ENCODE data around the gene B4GALT7.

The B4GALT7 gene

DNA sequence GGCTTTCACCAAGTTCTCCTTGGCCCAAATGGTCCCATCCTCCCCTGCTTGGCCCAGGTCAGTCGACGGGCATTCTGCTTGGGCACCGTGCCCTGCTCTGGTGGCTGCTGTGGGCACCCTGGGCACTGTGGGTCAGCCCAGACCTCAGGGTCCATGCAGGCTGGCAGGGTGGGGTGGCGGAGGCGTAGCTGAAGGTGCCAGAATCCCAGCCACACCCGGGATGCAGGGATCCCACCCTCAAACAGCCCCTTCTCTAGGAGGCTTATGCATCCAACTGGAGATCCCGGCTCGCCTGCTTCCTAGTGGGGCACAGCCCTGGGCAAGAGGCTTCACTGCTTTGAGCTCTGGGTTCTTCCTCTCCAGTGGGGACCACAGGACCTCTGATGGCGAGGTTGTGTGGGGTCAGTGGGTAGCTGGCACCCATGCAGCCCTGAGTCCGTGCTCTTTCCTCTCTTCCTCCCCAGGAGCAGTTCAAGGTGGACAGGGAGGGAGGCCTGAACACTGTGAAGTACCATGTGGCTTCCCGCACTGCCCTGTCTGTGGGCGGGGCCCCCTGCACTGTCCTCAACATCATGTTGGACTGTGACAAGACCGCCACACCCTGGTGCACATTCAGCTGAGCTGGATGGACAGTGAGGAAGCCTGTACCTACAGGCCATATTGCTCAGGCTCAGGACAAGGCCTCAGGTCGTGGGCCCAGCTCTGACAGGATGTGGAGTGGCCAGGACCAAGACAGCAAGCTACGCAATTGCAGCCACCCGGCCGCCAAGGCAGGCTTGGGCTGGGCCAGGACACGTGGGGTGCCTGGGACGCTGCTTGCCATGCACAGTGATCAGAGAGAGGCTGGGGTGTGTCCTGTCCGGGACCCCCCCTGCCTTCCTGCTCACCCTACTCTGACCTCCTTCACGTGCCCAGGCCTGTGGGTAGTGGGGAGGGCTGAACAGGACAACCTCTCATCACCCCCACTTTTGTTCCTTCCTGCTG, 9.4 kb downstream of the B4GALT7 start:
- Histone ChIP-seq H3K27ac (no peak overlapping the region), H3K4me1 (peaks cover 0 to 12% (median 7%) of the 10 kb centered on the region in 4 donors), H3K4me3 (no peak overlapping the region), H3K27me3 (no peaks in the 10 kb centered on the region), H3K9me3 (no peaks in the 10 kb centered on the region), H3K36me3 (peaks cover 0 to 56% (median 8%) of the 10 kb centered on the region in 3 donors)
- intact Hi-C loops (cut with DNase I; ENCODE audit: low total_unique reads): no loop called here
- TF ChIP-seq, protein P1, sequence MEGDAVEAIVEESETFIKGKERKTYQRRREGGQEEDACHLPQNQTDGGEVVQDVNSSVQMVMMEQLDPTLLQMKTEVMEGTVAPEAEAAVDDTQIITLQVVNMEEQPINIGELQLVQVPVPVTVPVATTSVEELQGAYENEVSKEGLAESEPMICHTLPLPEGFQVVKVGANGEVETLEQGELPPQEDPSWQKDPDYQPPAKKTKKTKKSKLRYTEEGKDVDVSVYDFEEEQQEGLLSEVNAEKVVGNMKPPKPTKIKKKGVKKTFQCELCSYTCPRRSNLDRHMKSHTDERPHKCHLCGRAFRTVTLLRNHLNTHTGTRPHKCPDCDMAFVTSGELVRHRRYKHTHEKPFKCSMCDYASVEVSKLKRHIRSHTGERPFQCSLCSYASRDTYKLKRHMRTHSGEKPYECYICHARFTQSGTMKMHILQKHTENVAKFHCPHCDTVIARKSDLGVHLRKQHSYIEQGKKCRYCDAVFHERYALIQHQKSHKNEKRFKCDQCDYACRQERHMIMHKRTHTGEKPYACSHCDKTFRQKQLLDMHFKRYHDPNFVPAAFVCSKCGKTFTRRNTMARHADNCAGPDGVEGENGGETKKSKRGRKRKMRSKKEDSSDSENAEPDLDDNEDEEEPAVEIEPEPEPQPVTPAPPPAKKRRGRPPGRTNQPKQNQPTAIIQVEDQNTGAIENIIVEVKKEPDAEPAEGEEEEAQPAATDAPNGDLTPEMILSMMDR (IDR thresholded peaks at IDR 0.05): no peak
- DNase-seq: no peak

DNA sequence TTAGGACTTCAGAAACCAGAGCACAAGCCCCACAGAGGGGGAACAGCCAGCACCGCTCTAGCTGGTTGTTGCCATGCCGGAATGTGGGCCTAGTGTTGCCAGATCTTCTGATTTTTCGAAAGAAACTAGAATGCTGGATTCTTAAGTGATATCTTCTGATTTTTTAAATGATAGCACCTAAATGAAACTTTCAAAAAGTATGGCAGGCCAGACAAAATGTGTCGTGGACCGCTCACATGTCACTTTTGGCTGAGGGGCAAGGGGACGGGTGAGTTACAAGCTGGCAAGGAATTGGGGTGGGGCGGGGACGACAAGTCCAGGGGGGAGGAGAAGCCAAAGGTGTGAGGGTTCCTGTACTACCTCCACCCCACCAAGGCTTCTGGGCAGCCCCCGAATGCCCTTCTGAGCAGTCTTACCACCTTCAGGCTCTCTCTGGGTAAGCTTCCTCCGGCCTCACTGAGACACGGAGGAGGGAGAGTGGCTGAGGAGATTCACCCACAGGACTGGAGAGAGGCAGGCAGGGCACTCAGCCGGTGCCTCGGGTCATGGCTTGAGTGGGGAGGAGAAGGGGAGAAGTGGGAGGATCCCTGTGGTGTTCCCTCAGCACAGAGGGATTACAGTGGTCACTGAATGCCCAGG, 10.3 kb downstream of the B4GALT7 start:
- no peak overlapping the region for H3K4me3 ChIP-seq
- H3K27ac ChIP-seq: no peak overlapping the region

DNA sequence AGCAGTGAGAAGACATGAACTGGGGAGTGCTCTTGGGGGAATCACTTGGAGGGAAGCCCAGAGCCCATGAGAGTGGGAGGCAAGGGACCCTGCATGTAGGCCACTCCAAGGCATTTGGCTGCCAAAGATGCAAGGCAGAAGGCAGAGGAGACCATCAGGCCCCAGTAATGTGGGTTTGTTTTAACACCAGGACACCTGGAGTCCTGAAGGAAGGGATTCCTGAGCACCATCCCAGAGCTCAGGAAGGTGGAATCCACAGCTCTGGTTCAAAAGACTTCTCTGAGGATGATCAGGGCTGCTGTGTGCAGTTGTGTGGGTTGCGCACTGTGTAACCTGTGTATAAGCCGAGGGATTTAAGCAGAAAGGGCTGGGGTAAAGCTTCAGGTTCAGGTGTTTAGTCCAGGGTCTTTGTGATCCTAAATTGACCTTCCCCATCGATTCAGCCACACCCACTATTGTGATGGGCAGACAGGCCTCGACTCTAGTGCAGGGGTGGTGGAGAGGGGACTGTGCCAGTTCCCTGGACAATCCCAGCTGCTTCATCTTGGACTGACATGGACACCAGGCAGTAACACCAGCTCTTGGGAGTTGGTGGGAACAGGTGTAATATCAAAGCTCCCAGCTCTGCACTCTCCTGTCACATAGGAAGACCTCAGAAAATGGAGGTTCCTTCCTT, 11.0 kb downstream of the B4GALT7 start:
- intact Hi-C loops (cut with DNase I; ENCODE audit: low total_unique reads): no loop called here

More for the DNA sequence above, 10.3 kb downstream of the B4GALT7 start:
- TF ChIP-seq, protein P1 (IDR thresholded peaks at IDR 0.05): no peak
- no peak for DNase-seq
- H3K36me3 ChIP-seq: peaks cover 0 to 47% (median 8%) of the 10 kb centered on the region in 3 donors
- intact Hi-C loops (cut with DNase I; ENCODE audit: low total_unique reads): no loop called here
- no peaks in the 10 kb centered on the region for H3K27me3 ChIP-seq
- peaks cover 0 to 12% (median 7%) of the 10 kb centered on the region in 4 donors for H3K4me1 ChIP-seq
- H3K9me3 ChIP-seq: no peaks in the 10 kb centered on the region

DNA sequence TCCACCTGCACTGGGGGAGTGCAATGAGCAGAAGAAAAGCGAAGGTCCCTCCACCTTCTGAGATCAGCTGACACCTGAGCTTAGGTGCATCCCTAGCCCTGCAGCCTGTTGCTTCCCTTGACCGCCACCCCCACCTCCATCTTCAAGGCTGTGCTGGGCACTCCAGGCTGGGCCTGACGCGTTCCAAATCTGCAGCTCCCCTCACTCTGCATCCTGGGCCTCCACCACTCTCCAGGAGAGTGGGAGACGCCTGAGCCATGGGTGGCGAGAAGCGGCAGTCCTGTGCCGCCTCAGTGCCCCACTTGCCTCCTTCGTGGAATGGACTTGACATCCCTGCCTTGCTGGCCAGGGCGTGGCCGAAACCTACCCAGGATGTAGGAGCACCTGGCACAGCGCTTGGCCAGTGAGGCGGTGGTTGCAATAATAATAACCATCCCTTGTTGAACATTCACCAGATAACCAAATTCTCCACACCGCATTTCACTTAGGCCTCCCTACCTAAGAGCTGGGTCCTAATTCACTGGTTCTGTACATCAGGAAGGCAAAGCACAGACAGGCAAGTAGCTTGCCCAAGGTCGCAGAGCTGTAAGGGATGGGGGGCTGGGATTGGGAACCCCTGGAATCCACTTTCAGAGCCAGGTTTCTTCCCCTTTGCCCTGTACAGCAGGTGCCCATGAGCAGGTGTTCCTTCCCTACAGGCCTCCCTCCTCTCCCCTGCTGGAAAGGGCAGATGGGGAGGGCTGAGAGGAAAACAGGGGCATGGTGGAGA, 11.7 kb downstream of the B4GALT7 start:
- H3K4me3 ChIP-seq: no peak overlapping the region
- H3K4me1 ChIP-seq: peaks cover 0 to 12% (median 7%) of the 10 kb centered on the region in 4 donors
- H3K9me3 ChIP-seq: no peaks in the 10 kb centered on the region
- no peaks in the 10 kb centered on the region for H3K27me3 ChIP-seq
- no peak for DNase-seq
- TF ChIP-seq, protein P1 (IDR thresholded peaks at IDR 0.05): no peak
- H3K27ac ChIP-seq: no peak overlapping the region
- H3K36me3 ChIP-seq: peaks cover 0 to 39% (median 0%) of the 10 kb centered on the region in 3 donors
- intact Hi-C loops (cut with DNase I; ENCODE audit: low total_unique reads): no loop called here

More for the DNA sequence above, 11.0 kb downstream of the B4GALT7 start:
- H3K4me1 ChIP-seq: peaks cover 0 to 12% (median 7%) of the 10 kb centered on the region in 4 donors
- no peak for DNase-seq
- no peak overlapping the region for H3K4me3 ChIP-seq
- TF ChIP-seq, protein P1 (IDR thresholded peaks at IDR 0.05): no peak
- H3K27ac ChIP-seq: no peak overlapping the region
- H3K9me3 ChIP-seq: no peaks in the 10 kb centered on the region
- H3K36me3 ChIP-seq: peaks cover 0 to 41% (median 3%) of the 10 kb centered on the region in 3 donors
- H3K27me3 ChIP-seq: no peaks in the 10 kb centered on the region

DNA sequence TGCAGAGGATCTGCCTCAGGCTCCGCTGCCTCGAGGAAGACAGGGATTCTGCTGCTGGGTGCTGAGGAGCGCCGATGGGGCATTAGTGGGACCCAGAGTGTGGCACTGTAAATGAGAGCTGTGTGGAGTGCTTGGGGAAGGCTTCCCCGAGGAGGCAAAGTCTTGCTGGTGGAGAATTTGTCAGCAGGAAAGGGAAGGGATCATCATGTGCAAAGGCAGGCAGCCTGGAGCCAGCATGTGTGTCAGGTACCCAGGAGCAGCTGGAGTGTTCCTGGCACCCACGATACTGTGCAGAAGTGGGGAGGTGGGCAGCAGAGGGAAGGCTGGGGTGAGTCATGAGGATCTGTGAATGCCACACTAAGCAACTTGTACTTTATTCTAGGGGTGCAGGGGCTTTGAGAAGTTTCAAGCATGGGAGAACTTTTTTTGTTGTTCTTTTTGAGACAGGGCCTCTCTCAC, 12.3 kb downstream of the B4GALT7 start:
- intact Hi-C loops (cut with DNase I; ENCODE audit: low total_unique reads): no loop called here
- Histone ChIP-seq H3K4me3 (no peak overlapping the region), H3K36me3 (peaks cover 0 to 37% (median under 1%) of the 10 kb centered on the region in 3 donors), H3K4me1 (peaks cover 0 to 7% (median 4%) of the 10 kb centered on the region in 4 donors), H3K27me3 (no peaks in the 10 kb centered on the region), H3K27ac (no peak overlapping the region), H3K9me3 (no peaks in the 10 kb centered on the region)
- TF ChIP-seq, protein P1 (IDR thresholded peaks at IDR 0.05): no peak
- no peak for DNase-seq

Measured in tibial artery (tissue), 4 donors.